Left kidney (tissue), 2 donors: ENCODE results near the gene ACBD4. TPM values are rescaled to one million over a fixed set of nuclear protein-coding genes. Genes with fewer than 3 reads are reported as not detected.

Experiments used
- DNase-seq: peaks from one replicate; pipeline ENCODE4 v3.0.0-alpha.2; 2013
- polyA plus RNA-seq: library from polyadenylated mRNA; unstranded; fragments of 120-200 nt; gene quantifications from one replicate; pipeline ENCODE4 v1.2.1, GENCODE V29; 2013; ENCODE audit not compliant: insufficient read length

The ACBD4 gene
- polyA plus RNA-seq, 1 donor, result 11.8 TPM

DNA sequence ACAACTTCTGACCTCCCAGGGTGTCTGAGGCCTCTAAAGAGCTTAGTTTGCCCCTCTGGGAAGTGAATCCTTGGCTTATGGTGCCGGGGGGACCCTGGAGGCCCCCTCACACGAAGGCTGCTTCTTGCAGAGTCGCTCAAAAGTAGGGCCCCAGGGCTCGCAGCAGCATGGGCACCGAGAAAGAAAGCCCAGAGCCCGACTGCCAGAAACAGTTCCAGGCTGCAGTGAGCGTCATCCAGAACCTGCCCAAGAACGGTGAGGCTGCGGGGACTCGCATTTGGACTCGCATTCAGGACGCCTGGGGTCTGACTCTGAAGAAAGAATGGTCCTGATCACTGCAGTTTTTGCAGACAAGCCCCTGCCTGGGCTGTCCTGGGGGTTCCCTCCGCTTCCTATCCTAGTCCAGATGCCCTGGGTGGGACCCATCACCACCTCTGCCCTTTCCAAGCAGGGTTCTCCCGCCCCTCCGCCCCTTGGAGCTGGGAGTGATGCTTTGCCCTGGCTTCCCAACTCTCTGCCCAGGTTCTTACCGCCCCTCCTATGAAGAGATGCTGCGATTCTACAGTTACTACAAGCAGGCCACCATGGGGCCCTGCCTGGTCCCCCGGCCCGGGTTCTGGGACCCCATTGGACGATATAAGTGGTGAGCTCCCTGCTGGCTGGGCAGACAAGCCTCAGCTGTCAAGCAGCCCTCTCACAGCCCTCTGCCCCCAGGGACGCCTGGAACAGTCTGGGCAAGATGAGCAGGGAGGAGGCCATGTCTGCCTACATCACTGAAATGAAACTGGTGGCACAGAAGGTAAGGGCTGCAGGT is 698 bp downstream of the ACBD4 start:
- DNase-seq, result no peak

- no peak for DNase-seq
Observed at GRCh38 chr17:45136846-45137560, 1.5 kb downstream of the ACBD4 start.

- no peak for DNase-seq
Observed at GRCh38 chr17:45137561-45138305, 2.2 kb downstream of the ACBD4 start.

GRCh38 chr17:45138911-45139532 is 3.5 kb downstream of the ACBD4 start:
- no peak for DNase-seq

DNA sequence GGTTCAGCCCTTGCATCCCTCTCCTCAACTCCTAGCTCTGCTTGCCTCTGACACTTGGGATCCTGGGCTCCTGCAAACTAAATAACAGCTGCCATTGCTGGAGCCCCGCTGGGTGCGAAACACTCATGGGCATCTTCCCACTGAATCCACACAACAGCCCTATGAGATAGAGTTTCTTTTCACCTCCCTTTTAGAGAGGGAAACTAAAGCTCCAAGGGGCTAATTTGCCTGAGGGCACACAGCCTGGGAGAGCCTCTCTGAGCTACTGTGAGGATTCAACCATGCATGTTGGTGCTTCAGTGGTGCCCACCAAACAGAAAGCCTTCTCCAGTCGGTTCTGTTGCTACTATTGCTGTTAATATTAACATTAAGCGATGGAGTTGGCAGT is 4.0 kb downstream of the ACBD4 start:
- DNase-seq, result no peak

GRCh38 chr17:45143094-45143670 is 7.7 kb downstream of the ACBD4 start:
- no peak for DNase-seq

DNA sequence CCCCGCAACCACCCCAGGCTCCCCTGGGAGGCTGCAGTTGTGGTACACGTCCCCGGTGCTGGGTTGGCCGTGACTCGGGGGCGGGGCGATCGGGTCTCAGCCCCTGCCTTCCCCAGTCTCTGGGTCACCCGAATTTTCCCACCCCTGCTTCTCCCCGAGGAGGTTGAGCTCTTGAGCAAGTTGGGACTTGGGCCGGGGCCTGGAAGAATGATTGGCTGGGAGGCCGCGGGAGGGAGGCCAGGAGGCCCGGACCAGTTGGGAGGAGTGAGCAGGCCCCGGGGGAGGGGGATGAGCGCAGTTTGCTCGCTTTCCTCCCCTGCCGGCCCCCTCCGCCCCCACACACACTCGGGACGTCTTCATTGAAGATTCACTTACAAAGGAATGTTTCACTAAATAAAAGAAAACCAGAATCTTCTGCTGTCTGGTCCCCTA is 8.3 kb downstream of the ACBD4 start:
- DNase-seq, result peak; percentile 79

DNA sequence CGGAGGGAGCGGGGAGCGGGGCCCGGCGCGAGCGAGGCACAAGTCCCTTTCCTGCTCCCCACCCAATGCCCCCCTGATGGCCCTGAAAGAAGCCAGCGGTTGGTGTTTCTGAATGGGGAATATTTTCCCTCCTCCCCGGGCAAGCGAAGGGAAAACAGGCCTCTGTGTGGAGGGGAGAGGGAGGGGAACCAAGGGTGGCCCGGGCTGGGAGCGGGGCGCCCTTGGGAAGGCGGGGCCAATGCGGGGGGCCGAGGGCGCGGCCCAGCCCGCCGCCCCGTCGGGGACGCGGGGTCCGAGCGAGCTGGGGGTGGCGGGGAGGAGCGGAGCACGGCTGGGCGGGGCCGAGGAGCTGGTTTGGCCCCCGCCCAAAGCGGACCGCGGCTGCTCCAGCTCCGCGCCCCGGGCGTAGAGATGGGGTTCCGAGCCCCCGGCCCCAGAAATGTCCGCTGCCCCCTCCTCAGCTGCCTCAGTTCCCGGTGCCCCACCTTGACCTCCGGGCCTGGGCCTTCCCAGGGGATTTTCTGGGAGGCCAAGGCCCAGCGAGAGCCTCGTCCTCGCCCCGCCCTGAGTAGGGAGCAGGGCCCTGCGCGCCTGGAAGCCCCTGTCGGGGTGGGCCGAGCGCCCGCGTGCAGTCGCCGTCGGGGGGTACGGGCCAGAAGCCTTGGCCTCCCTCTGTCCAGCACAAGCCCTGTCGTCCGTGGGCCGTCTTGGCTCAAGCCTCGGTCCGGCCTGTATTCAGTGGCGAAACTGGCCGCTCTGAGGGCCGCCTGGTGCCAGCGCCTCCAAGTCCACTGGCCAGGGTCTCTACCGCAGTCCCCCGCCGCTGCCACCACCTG is 8.9 kb downstream of the ACBD4 start:
- DNase-seq, result no peak

- DNase-seq, result no peak
Observed at GRCh38 chr17:45145035-45145389, 9.5 kb downstream of the ACBD4 start.

- DNase-seq, result no peak
Observed at GRCh38 chr17:45146166-45146565, 10.7 kb downstream of the ACBD4 start.

GRCh38 chr17:45146592-45146889 is 11.1 kb downstream of the ACBD4 start:
- no peak for DNase-seq

DNA sequence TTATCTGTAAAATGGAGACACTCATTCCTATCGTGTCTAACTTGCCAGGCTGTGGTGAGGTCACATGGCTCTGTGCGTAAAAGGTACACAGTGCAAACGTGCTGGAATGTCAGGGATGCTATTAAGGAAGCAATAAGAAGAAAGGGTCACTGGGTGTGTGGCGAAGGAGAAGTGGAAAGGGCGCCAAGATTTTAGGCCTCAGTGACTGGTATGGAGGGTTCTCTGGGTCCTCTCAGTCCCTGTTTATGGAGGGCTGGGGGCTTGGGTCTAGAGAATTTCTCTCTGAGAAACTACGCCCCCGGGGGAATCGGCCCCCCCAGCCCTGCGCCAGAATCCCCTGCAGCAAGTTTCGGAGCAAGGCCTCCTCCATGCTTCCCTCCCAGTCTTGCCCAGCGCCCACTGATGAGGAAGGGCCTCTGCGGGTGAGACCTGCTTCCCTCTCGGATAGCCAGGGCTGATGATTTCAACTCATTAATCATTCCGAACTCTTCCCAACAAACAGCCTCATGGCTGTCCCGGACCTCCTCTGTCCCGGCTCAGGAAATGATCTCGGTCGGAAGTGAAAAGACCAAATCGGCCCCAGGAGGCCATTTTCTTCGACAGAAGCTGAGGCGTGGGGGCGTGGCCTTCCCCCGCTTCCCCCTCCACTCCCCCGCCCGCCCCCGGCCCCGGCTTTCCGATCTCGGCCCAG is 11.5 kb downstream of the ACBD4 start:
- no peak for DNase-seq

GRCh38 chr17:45147581-45148182 is 12.2 kb downstream of the ACBD4 start:
- peak; percentile 93 for DNase-seq

- DNase-seq, result peak; percentile 100
Observed at GRCh38 chr17:45148183-45149036, 12.9 kb downstream of the ACBD4 start, which contains the start of gene HEXIM1. Gene HEXIM1 (plus strand): TSS chr17:45148475. CDS start chr17:45149191, 716 bp downstream.

GRCh38 chr17:45149037-45149668 is 13.7 kb downstream of the ACBD4 start:
- peak; percentile 90 for DNase-seq

GRCh38 chr17:45149669-45150664 is 14.5 kb downstream of the ACBD4 start:
- no peak for DNase-seq
